SK-N-MC (cell line): ENCODE data around the gene COL15A1.

Source experiments
- DNase-seq: peaks from one replicate; pipeline ENCODE4 v3.0.0-alpha.2; 2011; ENCODE audit warnings: low read depth, low spot score
- H3K27ac ChIP-seq: fragments of 200-600 bp; sonication (generic); 2 replicates; pipeline ENCODE4 v1.5.1; 2016; ENCODE audit warnings: mixed run types
- H3K36me3 ChIP-seq: fragments of 200-600 bp; sonication (generic); 2 replicates; pipeline ENCODE4 v1.6.1; 2017; ENCODE audit warnings: antibody characterized with exemption, low read length, mixed read lengths; ENCODE audit not compliant: insufficient read depth
- H3K4me3 ChIP-seq: fragments of 200-600 bp; sonication (generic); 2 replicates; pipeline ENCODE4 v1.5.1; 2016
- H3K9ac ChIP-seq: fragments of 200-600 bp; sonication (generic); 2 replicates; pipeline ENCODE4 v1.8.0; 2017; ENCODE audit warnings: mixed run types, mixed read lengths; ENCODE audit not compliant: insufficient read length
- H3K9me3 ChIP-seq: fragments of 200-600 bp; sonication (generic); 2 replicates; pipeline ENCODE4 v1.6.1; 2017; ENCODE audit warnings: low read depth, mild to moderate bottlenecking, antibody characterized with exemption, low read length, moderate library complexity, mixed read lengths
- EZH2 ChIP-seq: fragments of 200-600 bp; sonication (generic); IDR thresholded peaks from one replicate; pipeline ENCODE4 v1.6.1; 2017; ENCODE audit warnings: antibody characterized with exemption
- FOXP2 ChIP-seq: optimal IDR thresholded peaks from 2 replicates; pipeline ENCODE3; 2011; ENCODE audit warnings: mild to moderate bottlenecking, moderate library complexity; ENCODE audit not compliant: insufficient read depth; ENCODE audit errors: extremely low read length, control extremely low read depth
- POLR2AphosphoS5 ChIP-seq: IDR thresholded peaks from 2 replicates; pipeline ENCODE4 v1.6.1; 2012; ENCODE audit warnings: mild to moderate bottlenecking, low read depth, low read length, borderline replicate concordance

COL15A1 gene

DNA sequence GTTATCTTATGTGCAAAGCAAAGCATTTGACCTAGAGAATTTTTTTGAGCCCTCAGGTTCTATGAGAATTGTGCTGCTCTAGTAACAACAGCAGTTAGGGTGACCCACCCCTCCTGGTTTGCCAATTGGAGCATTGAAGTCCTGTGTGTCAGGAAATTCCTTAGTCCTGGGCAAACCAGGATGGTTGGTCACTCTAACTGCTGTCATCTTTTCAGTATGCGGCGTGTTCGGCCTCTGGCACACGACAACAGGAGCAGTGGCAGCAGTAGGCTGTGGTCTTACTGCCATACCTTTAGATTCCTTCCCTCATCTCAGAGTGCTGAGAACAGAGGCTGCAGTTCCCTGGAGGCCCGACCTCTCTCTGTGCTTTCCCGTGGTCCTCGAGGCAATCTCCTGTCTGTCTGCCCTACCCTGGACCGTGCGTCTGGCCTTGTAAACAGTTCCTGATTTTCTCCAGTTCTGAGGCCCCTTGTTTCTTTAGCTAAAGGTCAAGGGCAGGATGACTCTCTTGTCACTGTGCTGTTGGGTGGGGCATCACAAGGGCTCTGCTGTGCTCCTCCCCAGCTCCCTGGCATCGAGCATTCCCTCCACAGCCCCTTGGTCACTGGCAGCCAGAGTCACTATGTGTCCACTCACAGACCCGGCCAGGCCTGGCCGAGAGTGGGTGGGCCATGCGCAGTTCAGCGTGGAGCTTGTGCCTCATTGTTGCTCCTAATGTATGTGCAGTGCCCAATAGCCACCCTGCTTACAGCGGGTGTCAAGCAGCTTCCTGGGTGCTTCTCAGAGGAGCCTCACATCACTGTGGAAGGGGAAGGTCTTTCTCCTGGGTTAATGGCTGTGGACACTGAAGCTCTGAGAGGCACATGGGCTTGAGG, 18.5 kb upstream of the COL15A1 start:
- Histone ChIP-seq H3K9me3 (no peaks in the 10 kb centered on the region), H3K4me3 (no peak overlapping the region), H3K27ac (no peak overlapping the region), H3K9ac (no peak overlapping the region), H3K36me3 (no peaks in the 10 kb centered on the region)
- TF ChIP-seq FOXP2 (no peak), EZH2 (no peak), POLR2AphosphoS5 (no peak)
- no peak for DNase-seq

DNA sequence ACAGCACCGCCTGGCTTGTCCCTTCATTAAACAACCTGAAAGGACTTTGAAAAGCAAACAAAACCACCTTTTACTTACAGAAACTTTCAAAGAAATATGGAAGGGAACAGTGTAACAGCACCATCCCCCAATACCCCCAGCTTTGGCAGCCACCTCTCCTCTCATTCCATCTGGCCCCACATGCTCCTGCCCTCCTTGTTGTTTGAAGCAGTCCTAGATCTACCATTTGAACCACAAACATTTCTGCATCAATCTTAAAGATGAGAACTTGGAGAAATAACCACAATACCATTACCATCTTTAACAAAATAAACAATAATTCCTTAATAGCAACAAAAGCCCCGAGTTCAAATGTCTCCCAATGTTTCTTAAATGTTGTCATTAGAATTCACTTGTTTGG, 17.8 kb upstream of the COL15A1 start:
- H3K9ac ChIP-seq, result no peak overlapping the region
- H3K4me3 ChIP-seq, result no peak overlapping the region
- no peak for TF ChIP-seq POLR2AphosphoS5
- DNase-seq, result no peak
- no peak overlapping the region for H3K27ac ChIP-seq
- no peaks in the 10 kb centered on the region for H3K36me3 ChIP-seq
- H3K9me3 ChIP-seq, result no peaks in the 10 kb centered on the region

DNA sequence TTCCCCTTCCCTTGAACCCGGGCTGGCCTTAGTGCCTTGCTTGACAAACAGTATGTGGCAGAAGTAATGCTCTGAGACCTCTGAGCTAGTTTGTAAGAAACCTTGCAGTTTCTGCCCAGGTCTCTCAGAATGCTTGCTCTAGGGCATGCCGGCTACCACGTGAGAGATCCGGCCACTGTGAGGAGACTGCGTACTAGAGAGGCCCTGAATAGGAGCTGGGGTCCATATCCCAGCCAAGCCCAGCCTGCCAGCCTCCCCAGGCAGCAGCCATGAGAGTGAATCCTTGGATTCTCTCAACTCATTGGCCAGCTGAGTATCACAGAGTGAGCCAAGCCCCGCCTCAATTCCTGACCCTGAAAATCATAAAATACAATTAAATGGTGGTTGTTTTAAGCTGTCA, 16.0 kb upstream of the COL15A1 start:
- Histone ChIP-seq H3K27ac (no peak overlapping the region), H3K9ac (no peak overlapping the region), H3K9me3 (no peaks in the 10 kb centered on the region), H3K4me3 (no peak overlapping the region), H3K36me3 (no peaks in the 10 kb centered on the region)
- TF ChIP-seq FOXP2 (no peak), EZH2 (no peak), POLR2AphosphoS5 (no peak)
- DNase-seq, result no peak

DNA sequence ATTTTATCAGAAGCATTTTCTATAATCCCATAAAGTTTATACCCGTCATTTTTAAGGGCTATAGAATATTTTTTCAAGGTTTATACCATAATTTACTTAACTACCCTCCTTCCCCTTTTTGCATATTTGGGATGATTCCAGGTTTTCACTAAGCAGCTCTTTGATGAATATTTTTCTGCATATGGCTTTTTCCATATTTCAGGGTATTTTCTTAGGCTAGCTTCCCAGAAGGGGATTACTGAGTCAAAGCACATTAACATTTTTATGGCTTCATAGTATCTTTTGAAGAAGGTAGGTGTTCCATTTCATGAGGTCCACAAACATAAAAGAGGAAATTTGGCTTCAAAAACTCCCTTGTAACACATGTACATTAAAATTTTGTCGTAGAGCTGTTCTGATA, 14.6 kb upstream of the COL15A1 start:
- peak; percentile 28 for DNase-seq
- H3K4me3 ChIP-seq, result peak overlapping the region; percentile 3; the same call in 1 of the 2 replicates
- H3K36me3 ChIP-seq, result no peaks in the 10 kb centered on the region
- peak overlapping the region; percentile 17; the same call in 1 of the 2 replicates for H3K27ac ChIP-seq
- no peaks in the 10 kb centered on the region for H3K9me3 ChIP-seq
- no peak overlapping the region for H3K9ac ChIP-seq
- no peak for TF ChIP-seq FOXP2
- TF ChIP-seq POLR2AphosphoS5, result no peak
- no peak for TF ChIP-seq EZH2

DNA sequence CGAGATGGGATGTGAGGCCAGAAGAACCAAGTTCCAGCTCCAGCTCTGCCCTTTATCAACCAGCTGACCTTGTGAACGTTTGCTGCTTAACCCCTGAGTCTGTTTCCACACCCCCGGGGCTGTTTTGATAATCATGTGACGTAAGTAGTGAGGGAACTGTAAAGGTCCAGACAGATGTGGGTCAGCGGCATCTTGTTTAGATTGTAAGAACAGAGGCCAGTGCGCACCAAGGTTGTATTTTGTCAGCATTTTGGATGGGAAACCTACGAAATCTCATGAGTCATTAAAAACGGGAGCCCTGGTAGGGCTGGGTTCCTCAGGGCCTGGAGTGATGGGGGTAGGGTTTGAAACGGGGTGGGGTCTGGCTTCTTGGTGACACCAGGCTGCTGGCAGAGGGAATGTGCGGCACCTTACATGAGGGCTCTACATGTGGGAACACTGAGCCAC, 13.8 kb upstream of the COL15A1 start:
- Histone ChIP-seq H3K27ac (no peak overlapping the region), H3K4me3 (no peak overlapping the region), H3K9ac (no peak overlapping the region), H3K9me3 (no peaks in the 10 kb centered on the region), H3K36me3 (no peaks in the 10 kb centered on the region)
- DNase-seq, result no peak
- TF ChIP-seq FOXP2, result no peak
- TF ChIP-seq EZH2, result no peak
- TF ChIP-seq POLR2AphosphoS5, result no peak

DNA sequence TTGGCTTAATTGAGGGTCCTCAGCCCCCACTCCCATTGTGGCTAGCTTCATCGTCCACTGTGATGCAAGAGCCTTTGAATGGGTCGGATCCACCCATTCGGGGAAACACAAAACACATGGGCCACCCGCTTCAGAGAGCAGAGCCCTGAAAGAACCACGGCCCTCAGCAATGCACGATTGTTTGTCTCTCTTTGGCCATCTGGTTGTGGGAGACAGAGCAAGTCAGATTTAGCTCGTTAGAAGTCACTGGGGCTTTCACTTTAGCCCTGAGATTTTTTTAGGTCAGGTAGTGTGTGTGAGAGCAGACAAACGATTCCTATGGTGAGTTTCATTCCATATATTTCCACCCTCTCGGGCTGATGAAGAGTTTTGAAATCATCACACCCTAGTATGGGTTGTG, 12.9 kb upstream of the COL15A1 start:
- no peak overlapping the region for H3K27ac ChIP-seq
- H3K4me3 ChIP-seq, result no peak overlapping the region
- no peak for TF ChIP-seq POLR2AphosphoS5
- no peak for TF ChIP-seq EZH2
- no peak for TF ChIP-seq FOXP2
- H3K9me3 ChIP-seq, result no peaks in the 10 kb centered on the region
- no peaks in the 10 kb centered on the region for H3K36me3 ChIP-seq
- no peak overlapping the region for H3K9ac ChIP-seq
- DNase-seq, result no peak

DNA sequence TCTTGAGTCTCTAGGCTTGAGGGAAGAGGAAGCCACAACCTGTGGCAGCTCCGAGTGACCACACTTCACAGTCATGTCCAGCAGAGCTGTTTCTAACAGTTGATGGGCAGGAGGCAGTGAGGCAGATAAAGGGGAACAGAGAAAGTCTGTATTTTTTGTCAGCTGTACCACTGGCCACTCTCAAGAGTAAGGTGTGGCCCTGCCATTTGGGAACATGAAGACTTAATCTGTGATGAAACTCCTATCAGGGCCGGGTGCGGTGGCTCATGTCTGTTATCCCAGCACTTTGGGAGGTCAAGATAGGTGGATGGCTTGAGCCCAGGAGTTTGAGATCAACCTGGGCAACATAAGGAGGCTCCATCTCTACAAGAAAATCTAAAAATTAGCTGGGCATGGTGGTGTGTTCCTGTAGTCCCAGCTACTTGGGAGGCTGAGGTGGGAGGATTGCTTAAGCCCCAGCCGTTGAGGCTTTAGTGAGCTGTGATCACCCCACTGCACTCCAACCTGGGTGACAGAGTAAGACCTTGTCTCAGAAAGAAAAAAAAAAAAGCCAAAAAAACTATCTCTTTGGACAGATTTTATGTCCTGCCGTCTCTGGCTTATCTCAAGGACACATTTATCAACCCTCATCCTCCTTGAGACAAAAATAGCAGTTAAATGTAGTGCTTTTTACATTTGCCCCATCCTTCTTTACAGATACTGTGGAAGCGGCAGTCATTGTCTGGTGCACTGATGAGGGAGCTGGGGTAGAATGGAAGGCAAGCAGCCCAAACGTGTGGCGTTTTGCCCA, 11.9 kb upstream of the COL15A1 start:
- Histone ChIP-seq H3K36me3 (no peaks in the 10 kb centered on the region), H3K27ac (no peak overlapping the region), H3K9ac (no peak overlapping the region), H3K9me3 (no peaks in the 10 kb centered on the region), H3K4me3 (no peak overlapping the region)
- DNase-seq, result no peak
- no peak for TF ChIP-seq EZH2
- TF ChIP-seq FOXP2, result no peak
- TF ChIP-seq POLR2AphosphoS5, result no peak

DNA sequence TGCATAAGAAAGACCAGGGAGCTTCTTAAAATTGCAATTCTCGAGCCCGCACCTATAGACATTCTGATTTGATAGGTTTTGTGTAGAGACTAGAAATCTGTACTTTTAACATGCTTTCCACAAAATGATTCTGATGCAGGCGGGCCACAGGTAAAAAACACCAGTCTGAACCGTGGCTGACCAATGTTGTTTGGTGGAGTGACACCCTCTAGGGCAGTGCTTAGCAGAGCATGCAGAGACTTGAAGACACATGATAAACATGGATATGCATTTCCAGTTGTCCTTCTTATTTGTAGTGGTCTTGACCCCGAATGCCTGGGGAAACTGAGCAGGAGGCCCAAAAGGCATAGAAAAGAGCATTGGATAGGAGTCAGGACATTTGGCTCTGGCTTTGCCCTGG, 10.5 kb upstream of the COL15A1 start:
- Histone ChIP-seq H3K9ac (no peak overlapping the region), H3K9me3 (no peaks in the 10 kb centered on the region), H3K27ac (no peak overlapping the region), H3K4me3 (no peak overlapping the region), H3K36me3 (no peaks in the 10 kb centered on the region)
- no peak for DNase-seq
- TF ChIP-seq POLR2AphosphoS5, result no peak
- no peak for TF ChIP-seq FOXP2
- no peak for TF ChIP-seq EZH2
